ENCODE data around the gene RAB25.
"Not testable (repeated sequence)": the region's sequence is repeated elsewhere in the genome, so short reads cannot be mapped to it uniquely, and the experiment has no call there.

The RAB25 gene

DNA sequence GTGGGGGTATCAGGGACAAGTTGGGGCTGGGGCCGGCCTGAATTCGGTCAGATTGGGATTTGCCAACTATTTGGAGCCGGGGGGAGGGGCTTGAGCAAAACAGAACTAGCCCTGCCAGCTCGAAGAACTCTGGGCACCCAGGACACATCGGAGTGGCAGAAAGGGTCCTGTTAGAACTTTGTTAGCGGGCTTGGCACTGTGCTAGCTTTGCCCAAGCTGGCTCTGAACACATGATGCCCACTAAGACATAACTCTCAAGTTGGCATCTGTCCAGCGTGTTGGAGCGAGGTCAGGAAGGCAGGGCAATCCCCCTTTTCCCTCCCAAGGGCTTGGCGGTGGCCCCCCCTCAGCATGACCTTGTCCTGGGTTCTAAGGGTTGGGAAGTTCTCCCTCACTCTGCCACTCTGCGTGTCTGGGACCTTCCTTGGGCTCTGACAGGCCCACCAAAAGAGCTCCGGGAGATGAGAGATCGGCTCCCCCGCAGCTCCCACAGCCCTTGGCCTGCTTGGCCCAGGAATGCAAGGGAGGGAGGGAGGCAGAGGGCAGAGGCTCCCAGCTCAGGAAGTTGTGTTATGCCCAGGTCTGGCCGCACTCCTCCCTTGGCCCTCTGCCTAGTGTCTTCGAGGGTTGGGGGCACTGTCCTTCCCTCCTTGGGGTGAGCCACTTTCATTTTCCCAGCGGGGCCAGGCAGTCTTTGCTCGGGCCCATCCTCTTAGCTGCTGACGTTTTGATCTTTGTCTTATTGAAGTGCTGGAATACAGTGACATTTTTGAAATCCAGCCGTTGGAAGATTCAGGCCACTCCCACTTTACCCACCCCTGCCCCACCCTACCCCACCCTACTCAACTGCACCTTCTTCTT is 54.8 kb downstream of the RAB25 start:
- TF ChIP-seq CTCF (IDR thresholded peaks at IDR 0.05; ENCODE audit: low read depth, low read length), result no peak
- Histone ChIP-seq H3K27me3 (ENCODE audit: insufficient read depth, low read depth, severe bottlenecking) (no peaks in the 10 kb centered on the region), H3K27ac (no peak overlapping the region), H3K9me3 (ENCODE audit: severe bottlenecking) (no peaks in the 10 kb centered on the region), H3K36me3 (peaks cover 15% of the 10 kb centered on the region), H3K4me3 (ENCODE audit: low read depth, low read length) (peak overlapping the region; percentile 91)
- DNase-seq, result peak; percentile 36

DNA sequence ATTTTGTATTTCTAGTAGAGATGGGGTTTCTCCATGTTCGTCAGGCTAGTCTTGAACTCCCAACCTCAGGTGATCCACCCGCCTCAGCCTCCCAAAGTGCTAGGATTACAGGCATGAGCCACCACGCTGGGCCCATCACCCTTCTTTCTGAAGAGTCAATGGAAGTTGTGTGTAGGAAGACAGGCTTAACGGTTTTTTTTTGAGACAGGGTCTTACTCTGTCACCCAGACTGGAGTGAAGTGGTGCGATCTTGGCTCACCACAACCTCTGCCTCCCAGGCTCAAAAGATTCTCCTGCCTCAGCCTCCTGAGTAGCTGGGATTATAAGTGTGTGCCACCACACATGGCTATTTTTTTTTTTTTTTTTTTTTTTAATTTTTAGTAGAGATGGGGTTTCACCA is 55.8 kb downstream of the RAB25 start:
- H3K27me3 ChIP-seq (ENCODE audit: insufficient read depth, low read depth, severe bottlenecking); H3K9me3 ChIP-seq (ENCODE audit: severe bottlenecking); H3K4me3 ChIP-seq (ENCODE audit: low read depth, low read length); H3K27ac ChIP-seq; DNase-seq: not testable (repeated sequence)
- H3K36me3 ChIP-seq, result peaks cover 15% of the 10 kb centered on the region

- H3K4me3 ChIP-seq (ENCODE audit: low read depth, low read length), result no peak overlapping the region
- no peak overlapping the region for H3K27ac ChIP-seq
- H3K36me3 ChIP-seq, result peaks cover 15% of the 10 kb centered on the region
- H3K27me3 ChIP-seq (ENCODE audit: insufficient read depth, low read depth, severe bottlenecking), result no peaks in the 10 kb centered on the region
- no peak for DNase-seq
- no peaks in the 10 kb centered on the region for H3K9me3 ChIP-seq (ENCODE audit: severe bottlenecking)
- TF ChIP-seq CTCF (IDR thresholded peaks at IDR 0.05; ENCODE audit: low read depth, low read length), result no peak
Observed at GRCh38 chr1:156117414-156118176, 56.6 kb downstream of the RAB25 start.

GRCh38 chr1:156118177-156118868 is 57.4 kb downstream of the RAB25 start:
- Histone ChIP-seq H3K27me3 (ENCODE audit: insufficient read depth, low read depth, severe bottlenecking) (no peaks in the 10 kb centered on the region), H3K36me3 (peaks cover 15% of the 10 kb centered on the region), H3K27ac (no peak overlapping the region), H3K4me3 (ENCODE audit: low read depth, low read length) (no peak overlapping the region), H3K9me3 (ENCODE audit: severe bottlenecking) (no peaks in the 10 kb centered on the region)
- DNase-seq, result no peak
- no peak for TF ChIP-seq CTCF (IDR thresholded peaks at IDR 0.05; ENCODE audit: low read depth, low read length)

DNA sequence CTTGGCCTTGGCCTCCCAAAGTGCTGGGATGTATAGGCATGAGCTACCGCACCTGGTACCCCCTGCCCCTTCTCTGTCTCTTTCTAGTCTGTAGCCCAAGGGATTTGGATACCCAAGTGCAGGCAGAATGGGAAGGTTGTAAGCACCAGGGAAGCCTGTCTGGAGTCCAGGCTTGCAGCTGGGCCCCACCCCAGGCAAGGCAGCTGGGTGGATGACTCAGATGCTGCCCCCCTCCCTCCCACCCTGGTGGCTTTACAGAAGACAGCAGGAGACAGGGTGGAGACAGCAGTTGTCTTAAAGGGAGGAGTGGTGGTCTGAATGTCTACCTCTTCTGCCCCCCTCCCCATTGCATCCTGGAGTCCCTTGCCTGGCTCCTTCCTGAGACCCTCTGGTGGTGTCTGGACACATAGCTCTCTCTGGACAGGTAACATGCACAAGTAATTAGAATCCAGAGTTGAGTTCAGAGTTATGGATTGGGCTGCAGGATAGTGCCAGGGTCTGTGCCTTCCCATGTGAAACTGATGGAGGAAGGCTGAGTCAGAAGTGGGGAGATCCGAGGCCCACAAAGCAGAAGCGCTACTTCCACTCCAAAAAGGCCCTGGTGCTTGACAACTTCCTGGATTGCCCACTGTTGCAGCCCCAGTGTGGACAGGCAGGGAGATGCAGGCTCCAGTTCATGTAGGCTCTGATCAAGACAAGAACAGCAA is 58.7 kb downstream of the RAB25 start:
- peak; percentile 72 for DNase-seq
- no peaks in the 10 kb centered on the region for H3K27me3 ChIP-seq (ENCODE audit: insufficient read depth, low read depth, severe bottlenecking)
- H3K36me3 ChIP-seq, result peaks cover 15% of the 10 kb centered on the region
- no peaks in the 10 kb centered on the region for H3K9me3 ChIP-seq (ENCODE audit: severe bottlenecking)
- H3K27ac ChIP-seq, result peak overlapping the region; percentile 93
- TF ChIP-seq CTCF (IDR thresholded peaks at IDR 0.05; ENCODE audit: low read depth, low read length), result peak; percentile 24
- H3K4me3 ChIP-seq (ENCODE audit: low read depth, low read length), result no peak overlapping the region
